ENCODE results near the gene CUL9.

- TF ChIP-seq CTCF (conservative IDR thresholded peaks at IDR 0.05; ENCODE audit: low read length) (no peak), EZH2phosphoT487 (IDR thresholded peaks at IDR 0.05; ENCODE audit: borderline replicate concordance, low read depth, low read length) (no peak)
Observed at GRCh38 chr6:43262780-43263313, 80.9 kb downstream of the CUL9 start.
